Measurements from ENCODE around the gene NUP155.
"Not testable (repeated sequence)": the region's sequence is repeated elsewhere in the genome, so short reads cannot be mapped to it uniquely, and the experiment has no call there.

NUP155 gene

GRCh38 chr5:37370864-37371726, at the start of gene NUP155:
Gene NUP155 (minus strand): TSS chr5:37371106. CDS start chr5:37370977, 129 bp downstream.
- peak; percentile 91 for DNase-seq (ENCODE audit: low read depth)

GRCh38 chr5:37417347-37417746, 46.4 kb upstream of the NUP155 start:
- DNase-seq (ENCODE audit: low read depth): no peak

DNA sequence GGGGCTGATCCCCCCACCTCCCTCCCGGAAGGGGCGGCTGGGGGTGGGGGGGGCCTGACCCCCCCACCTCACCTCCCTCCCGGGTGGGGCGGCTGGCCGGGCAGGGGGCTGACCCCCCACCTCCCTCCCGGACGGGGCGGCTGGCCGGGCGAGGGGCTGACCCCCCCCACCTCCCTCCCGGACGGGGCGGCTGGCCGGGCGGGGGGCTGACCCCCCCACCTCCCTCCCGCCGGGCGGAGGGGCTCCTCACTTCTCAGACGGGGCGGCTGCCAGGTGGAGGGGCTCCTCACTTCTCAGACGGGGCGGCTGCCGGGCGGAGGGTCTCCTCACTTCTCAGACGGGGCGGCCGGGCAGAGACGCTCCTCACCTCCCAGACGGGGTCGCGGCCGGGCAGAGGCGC, 44.5 kb upstream of the NUP155 start:
- not testable (repeated sequence) for DNase-seq (ENCODE audit: low read depth)

GRCh38 chr5:37412515-37412914, 41.6 kb upstream of the NUP155 start:
- DNase-seq (ENCODE audit: low read depth): no peak

GRCh38 chr5:37400501-37400900, 29.6 kb upstream of the NUP155 start:
- no peak for DNase-seq (ENCODE audit: low read depth)

GRCh38 chr5:37396352-37396751, 25.4 kb upstream of the NUP155 start:
- DNase-seq (ENCODE audit: low read depth): no peak

DNA sequence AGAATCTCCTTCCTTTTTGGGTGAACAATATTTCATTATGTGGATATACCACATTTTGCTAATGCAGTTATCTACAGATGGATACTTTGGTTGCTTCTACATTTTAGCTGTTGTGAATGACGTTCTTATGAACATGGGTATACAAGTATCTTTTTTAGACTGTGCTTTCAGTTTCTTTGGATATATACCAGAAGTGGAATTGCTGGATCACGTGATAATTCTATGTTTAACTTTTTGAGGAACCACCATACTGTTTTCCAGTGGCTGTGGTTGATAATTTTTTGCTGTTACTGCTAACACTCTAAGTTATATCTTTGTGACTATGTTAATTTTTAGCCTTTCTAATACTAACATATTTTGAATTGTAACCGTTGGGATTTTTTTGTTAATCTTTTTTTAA, 20.7 kb upstream of the NUP155 start:
- DNase-seq (ENCODE audit: low read depth): no peak

- peak; percentile 69 for DNase-seq (ENCODE audit: low read depth)
Observed at GRCh38 chr5:37379100-37379628, 8.3 kb upstream of the NUP155 start, which contains the start of gene WDR70. Gene WDR70 (plus strand): TSS chr5:37379318. CDS start chr5:37379368, 50 bp downstream.

GRCh38 chr5:37378066-37378465, 7.2 kb upstream of the NUP155 start:
- not testable (repeated sequence) for DNase-seq (ENCODE audit: low read depth)

DNA sequence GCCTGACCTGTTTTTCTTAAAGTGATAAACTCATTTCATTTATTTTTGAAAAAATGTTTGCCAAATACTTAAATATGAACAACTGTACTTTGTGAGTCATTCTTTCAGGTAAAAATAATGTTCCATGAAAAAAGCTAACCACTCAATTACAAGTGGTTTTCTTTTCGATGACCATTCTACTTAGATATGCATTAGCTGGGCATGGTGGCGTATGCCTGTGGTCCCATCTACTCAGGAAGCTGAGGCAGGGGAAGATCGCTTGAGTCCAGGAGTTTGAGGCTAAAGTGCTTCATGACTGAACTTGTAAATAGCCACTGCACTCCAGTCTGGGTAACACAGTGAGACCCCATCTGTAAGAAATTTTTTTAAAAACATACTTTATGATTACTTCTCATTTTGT, 4.2 kb upstream of the NUP155 start:
- DNase-seq (ENCODE audit: low read depth): no peak

DNA sequence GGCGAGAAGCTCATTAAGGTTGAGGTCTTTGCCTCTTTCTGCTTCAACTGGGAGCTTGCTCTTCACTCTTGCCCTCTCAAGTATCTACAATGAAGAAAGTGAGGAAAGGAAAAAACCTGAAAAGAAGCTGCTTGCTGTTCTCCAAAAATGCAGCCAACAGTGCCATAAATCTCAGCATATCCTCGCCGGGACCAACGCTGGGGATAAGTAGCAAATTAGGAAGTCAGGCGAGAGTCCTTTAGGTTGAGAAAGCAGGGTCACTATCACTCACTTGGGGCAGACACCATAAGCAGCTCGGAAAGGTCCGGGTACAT, 399 bp downstream of the NUP155 start:
- DNase-seq (ENCODE audit: low read depth): no peak

- no peak for DNase-seq (ENCODE audit: low read depth)
Observed at GRCh38 chr5:37355161-37355560, 15.7 kb downstream of the NUP155 start.

DNA sequence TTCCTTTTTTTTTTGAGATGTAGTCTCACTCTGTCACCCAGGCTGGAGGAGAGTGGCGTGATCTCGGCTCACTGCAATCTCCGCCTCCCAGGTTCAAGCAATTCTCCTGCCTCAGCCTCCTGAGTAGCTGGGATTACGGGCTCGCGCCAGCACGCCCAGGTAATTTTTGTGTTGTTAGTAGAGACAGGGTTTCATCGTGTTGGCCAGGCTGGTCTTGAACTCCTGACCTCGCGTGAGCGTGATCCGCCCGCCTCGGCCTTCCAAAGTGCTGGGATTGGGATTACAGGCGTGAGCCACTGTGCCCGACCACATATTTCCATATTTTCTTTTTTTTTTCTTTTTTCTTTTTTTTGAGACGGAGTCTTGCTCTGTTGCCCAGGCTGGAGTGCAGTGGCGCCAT, 28.2 kb downstream of the NUP155 start:
- not testable (repeated sequence) for DNase-seq (ENCODE audit: low read depth)

GRCh38 chr5:37334754-37335153, 36.2 kb downstream of the NUP155 start:
- DNase-seq (ENCODE audit: low read depth): not testable (repeated sequence)

GRCh38 chr5:37326536-37326935, 44.4 kb downstream of the NUP155 start:
- no peak for DNase-seq (ENCODE audit: low read depth)

DNA sequence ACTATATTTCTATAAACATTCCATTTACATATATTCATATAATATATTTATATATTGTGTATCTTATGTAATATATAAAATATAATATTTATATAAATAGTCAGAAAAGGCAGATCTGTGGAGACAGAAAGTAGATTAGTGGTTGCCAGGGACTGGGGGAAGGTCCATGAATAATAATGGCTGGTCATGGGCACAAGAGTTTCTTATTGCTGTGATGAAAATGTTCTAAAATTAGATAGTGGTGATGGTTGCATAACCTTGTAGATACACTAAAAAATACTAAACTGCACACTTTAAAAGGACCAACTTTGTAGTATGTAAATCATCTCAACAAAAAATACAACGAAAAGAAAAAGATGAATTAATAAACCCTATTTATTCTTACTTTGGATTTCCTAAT, 47.3 kb downstream of the NUP155 start:
- DNase-seq (ENCODE audit: low read depth): no peak

- DNase-seq (ENCODE audit: low read depth): no peak
Observed at GRCh38 chr5:37319037-37319782, 51.7 kb downstream of the NUP155 start.

- no peak for DNase-seq (ENCODE audit: low read depth)
Observed at GRCh38 chr5:37316027-37316426, 54.9 kb downstream of the NUP155 start.

- no peak for DNase-seq (ENCODE audit: low read depth)
Observed at GRCh38 chr5:37310360-37310759, 60.5 kb downstream of the NUP155 start.

DNA sequence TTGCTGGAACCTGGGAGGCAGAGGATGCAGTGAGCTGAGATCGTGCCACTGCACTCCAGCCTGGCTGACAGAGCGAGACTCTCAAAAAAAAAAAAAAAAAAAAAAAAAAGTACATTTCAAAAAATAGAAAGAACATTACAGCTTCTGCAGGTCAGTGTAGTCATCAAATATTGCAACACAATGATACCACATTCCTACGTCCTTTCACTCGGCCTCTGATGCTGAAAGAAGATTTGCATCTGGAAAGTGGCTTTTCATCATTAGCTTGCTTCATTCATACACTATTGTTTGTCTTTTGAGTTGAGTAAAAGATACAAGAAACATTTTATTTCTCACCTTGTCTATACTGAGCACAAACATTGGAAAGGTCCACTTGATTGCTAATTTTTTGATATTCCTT, 62.1 kb downstream of the NUP155 start:
- DNase-seq (ENCODE audit: low read depth): no peak

DNA sequence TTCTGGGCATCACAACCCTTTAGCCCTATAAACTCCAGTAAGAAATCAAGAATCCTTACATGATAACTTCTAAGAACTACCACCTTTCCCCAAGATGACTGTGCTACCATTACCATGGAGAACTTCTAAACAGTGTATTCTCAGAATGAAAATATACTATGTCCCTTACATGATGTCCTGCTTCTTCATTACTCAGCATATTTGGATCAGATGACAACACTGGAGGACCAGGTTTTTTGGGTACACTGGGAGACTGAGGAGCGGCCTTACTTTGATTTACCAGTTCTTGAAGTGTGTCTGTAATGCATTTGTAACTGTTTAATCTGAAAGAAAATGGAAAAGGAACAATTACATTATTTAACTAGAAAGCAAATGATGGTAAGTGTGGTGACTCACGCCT, 66.0 kb downstream of the NUP155 start:
- no peak for DNase-seq (ENCODE audit: low read depth)

DNA sequence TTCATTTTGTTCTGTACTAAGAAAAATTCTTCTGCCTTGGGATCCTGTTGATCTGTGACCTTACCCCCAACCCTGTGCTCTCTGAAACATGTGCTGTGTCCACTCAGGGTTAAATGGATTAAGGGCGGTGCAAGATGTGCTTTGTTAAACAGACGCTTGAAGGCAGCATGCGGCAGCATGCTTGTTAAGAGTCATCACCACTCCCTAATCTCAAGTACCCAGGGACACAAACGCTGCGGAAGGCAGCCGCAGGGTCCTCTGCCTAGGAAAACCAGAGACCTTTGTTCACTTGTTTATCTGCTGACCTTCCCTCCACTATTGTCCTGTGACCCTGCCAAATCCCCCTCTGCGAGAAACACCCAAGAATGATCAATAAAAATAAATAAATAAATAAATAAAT, 74.6 kb downstream of the NUP155 start:
- not testable (repeated sequence) for DNase-seq (ENCODE audit: low read depth)

DNA sequence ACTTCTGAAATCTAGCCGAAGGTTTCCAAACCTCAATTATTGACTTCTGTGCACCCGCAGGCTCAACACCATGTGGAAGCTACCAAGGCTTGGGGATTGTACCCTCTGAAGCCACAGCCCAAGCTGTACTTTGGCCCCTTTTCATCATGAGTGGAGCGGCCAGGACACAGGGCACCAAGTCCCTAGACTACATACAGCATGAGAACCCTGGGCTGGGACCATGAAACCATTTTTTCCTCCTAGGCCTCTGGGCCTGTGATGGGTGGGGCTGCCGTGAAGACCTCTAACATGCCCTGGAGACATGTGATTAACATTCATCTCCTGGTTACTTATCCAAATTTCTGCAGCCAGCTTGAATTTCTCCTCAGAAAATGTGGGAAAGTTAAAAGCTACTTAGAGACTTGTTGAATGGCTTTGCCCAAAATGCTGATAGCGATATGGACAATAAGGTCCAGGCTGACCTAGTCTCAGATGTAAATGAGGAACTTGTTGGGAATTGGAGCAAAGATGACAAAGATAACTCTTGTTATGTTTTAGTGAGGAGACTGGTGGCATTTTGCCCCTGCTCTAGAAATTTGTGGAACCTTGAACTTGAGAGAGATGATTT, 87.6 kb downstream of the NUP155 start:
- DNase-seq (ENCODE audit: low read depth): no peak
